GM21515 (cell line): ENCODE measurements around the gene GTF2E1.
"Not testable (repeated sequence)": the region's sequence is repeated elsewhere in the genome, so short reads cannot be mapped to it uniquely, and the experiment has no call there.

Experiments used
- ATAC-seq: cut with Tn5 transposase; IDR thresholded peaks from one replicate; pipeline ENCODE4 v1.9.1; 2021; ENCODE audit not compliant: unreplicated experiment

The GTF2E1 gene

GRCh38 chr3:120753810-120754209, 11.3 kb downstream of the GTF2E1 start:
- no peak for ATAC-seq

GRCh38 chr3:120756061-120756460, 13.5 kb downstream of the GTF2E1 start:
- ATAC-seq = no peak

DNA sequence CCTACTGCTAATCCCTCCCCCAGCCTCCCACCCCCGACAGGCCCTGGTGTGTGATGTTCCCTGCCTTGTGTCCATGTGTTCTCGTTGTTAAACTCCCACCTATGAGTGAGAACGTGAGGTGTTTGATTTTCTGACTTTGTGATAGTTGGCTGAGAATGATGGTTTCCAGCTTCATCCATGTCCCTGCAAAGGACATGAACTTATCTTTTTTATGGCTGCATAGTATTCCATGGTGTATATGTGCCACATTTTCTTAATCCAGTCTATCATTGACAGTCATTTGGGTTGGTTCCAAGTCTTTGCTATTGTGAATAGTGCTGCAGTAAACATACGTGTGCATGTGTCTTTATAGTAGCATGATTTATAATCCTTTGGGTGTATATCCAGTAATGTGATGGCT, 16.0 kb downstream of the GTF2E1 start:
- ATAC-seq = not testable (repeated sequence)

GRCh38 chr3:120762615-120763014, 20.1 kb downstream of the GTF2E1 start:
- ATAC-seq = no peak

- ATAC-seq = peak; percentile 73
Measured at GRCh38 chr3:120763601-120764000, 21.1 kb downstream of the GTF2E1 start.

GRCh38 chr3:120764206-120764605, 21.7 kb downstream of the GTF2E1 start:
- ATAC-seq = peak; percentile 9

- ATAC-seq = peak; percentile 67
Measured at GRCh38 chr3:120765830-120766493, 23.4 kb downstream of the GTF2E1 start.

GRCh38 chr3:120766576-120766975, 24.0 kb downstream of the GTF2E1 start:
- ATAC-seq = no peak

DNA sequence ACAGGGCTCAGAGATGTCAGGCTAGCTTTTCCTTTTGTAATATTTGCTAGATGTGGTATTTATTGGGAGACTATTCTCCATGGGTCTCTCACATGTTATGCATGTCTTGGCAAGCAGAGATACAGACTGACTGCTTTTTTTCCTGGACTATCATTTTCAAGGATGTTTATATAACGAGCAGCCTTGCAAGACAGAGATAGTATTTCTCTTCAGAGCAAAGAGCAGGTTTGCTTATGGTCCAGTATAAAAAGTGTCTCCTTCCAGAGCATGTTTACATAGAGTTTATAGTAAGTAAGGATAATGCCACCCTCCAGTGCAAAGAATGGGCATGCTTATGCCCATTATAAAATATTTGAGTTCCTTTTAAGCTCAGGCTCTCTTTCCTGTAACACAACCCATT, 24.6 kb downstream of the GTF2E1 start:
- ATAC-seq = no peak

GRCh38 chr3:120769436-120769835, 26.9 kb downstream of the GTF2E1 start:
- ATAC-seq = no peak

- ATAC-seq = no peak
Measured at GRCh38 chr3:120770891-120771290, 28.3 kb downstream of the GTF2E1 start.

DNA sequence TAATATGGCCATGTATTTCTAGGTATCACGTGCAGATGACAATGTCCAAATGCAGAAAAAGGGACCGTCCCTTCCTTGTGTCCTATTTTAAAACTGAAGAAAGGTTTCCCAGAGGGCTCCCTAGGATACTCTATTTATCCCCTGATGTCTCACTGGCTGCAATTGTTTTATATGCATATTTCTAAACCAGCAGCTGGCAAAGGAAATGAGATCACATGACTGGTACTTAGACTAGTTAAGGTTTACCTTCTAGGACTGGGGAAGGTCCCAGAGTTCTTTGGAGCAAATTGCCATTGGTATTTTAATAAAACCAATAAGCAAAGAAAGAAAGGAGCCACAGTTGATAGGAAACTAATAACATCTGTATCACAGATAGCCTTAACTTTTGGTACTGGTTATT, 29.5 kb downstream of the GTF2E1 start:
- no peak for ATAC-seq

GRCh38 chr3:120773932-120774331, 31.4 kb downstream of the GTF2E1 start:
- peak; percentile 61 for ATAC-seq

DNA sequence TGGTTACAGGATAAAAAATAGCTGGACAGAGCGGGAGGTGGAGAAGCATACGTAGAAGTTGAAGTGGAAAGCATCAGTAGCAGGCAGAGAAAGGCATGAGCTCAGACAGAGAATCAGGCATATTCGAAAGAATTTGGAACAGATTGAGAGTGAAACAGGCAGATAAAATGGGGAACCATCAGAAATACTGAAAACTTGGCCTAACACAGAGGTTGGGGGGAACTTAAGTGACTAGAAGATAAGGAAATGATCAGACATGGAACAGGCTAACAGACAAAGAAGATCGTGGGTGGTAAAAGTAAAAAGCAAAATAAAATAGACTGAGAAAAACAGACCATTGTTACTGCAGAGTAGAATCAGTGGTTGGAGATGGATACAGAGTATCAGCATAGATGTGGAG, 32.9 kb downstream of the GTF2E1 start:
- no peak for ATAC-seq

DNA sequence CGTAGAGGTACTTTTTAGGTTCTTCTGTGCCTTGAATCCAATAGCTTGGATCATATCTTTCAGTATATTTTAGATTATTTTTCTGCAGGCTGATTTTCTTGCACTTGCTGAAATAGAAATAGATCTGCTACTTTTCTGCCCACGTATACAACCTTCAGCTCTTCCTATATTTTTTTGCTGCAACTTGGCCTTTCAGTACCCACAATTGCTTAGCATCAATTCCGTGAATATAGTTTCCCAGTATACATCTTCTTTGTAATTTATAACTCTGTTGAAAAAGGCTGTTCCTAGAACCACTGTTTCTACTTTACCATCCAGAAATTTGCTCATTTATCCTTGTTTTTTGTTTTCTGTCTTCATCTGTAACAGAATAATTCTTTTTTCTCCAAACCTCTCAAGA, 36.2 kb downstream of the GTF2E1 start:
- no peak for ATAC-seq

- peak; percentile 89 for ATAC-seq
Measured at GRCh38 chr3:120780977-120781376, 38.4 kb downstream of the GTF2E1 start.

DNA sequence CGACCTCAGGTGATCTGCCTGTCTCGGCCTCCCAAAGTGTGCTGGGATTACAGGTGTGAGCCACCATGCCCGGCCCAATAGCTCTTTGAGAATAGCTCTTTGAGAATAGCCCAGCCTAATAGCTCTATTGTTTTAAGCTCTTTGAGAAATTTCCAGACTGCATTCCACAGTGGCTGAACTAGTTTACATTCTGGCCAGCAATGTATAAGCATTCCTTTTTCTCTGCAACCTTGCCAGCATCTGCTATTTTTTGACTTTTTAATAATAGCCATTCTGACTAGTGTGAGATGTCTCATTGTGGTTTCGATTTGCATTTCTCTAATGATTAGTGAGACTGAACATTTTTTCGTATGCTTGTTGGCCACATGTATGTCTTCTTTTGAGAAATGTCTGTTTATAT, 43.3 kb downstream of the GTF2E1 start:
- peak; percentile 49 for ATAC-seq

DNA sequence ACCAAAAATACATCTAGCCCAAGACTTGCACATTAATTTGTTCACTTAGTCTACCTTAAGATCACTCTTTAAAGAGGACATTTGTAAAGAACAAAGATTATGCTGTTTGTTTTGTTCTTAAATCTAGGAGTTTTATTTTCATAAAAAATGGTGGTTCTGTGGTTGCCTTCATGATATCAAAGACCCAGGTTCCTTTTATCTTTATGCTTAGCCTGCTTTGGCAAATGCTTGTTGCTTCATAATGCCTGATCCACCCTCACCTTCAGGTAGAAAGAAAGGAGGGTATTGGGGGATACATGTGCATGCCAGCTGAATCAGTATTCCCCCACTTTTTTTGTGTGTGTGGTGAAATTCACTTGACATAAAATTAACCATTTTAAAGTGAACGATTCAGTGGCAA, 48.5 kb downstream of the GTF2E1 start:
- ATAC-seq = no peak

- ATAC-seq = no peak
Measured at GRCh38 chr3:120791913-120792312, 49.4 kb downstream of the GTF2E1 start.

- ATAC-seq = no peak
Measured at GRCh38 chr3:120793601-120794000, 51.1 kb downstream of the GTF2E1 start.

GRCh38 chr3:120795017-120795648, 52.6 kb downstream of the GTF2E1 start:
- peak; percentile 89 for ATAC-seq

DNA sequence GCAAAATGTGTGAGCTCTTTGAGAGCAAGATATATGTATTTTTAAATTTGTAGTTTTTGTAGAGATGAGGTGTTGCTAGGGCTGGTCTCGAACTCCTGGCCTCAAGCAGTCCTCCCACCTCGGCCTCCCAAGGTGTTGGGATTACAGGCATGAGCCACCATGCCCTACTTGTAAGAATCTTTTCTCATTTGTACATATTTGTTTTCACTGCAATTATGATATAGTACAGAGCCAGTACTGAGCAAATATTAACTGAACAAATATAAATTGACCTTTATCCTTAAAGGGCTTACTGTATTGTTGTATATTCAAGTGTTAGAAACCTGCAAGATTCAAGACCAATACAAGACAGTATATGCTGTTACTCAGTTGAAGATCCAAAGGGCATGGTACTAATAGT, 53.4 kb downstream of the GTF2E1 start:
- no peak for ATAC-seq

DNA sequence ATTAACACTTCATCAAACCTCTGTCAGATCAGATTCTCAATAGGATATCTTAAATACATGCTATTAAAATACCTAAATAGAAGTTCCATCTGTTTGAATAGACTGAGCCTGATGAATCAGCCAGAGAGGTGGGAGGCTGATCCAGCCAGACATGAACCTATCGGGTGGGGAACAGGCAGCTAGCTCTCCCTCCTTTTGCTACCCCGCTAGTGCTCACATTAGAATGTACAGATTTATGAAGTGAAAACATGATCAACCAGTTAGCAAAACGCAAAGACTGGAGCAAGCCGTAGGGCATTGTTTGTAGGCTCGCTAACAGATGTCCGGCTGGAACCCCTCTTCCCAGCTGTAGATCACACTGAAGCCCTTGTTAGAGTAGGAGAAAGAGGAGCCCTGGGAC, 54.4 kb downstream of the GTF2E1 start:
- ATAC-seq = no peak
